Left cardiac atrium (tissue), 4 donors: ENCODE results near the gene OLIG3. TPM values are rescaled to one million over a fixed set of nuclear protein-coding genes. Genes with fewer than 3 reads are reported as not detected.

ENCODE experiments used
- ATAC-seq, 2 donors: fragments of 200-7000 bp; cut with Tn5 transposase; one replicate each; pipeline ENCODE4 v1.9.1; 2020; ENCODE audit warnings: mild to moderate bottlenecking in 2 of 2, moderate library complexity in 2 of 2
- DNase-seq: peaks from one replicate; pipeline ENCODE4 v3.0.0-alpha.2; 2020
- intact Hi-C, 2 donors: fragments of 100-400 bp; cut with DNase I; formaldehyde crosslinking; loops; one replicate each; pipeline versions ENCODE4 v1.14.1 to v1.15.1; 2022 to 2023
- total RNA-seq, 2 donors: library from RNA; stranded (reverse); fragmentation: NEBNext Ultra II Directional; extraction: Animal tissue kit (Norgen Biotek cat#: 25700); gene quantifications; one replicate each; pipeline ENCODE4 v1.2.1, GENCODE V29; 2021
- donor health status: DM: no; HTN: yes; CAD: no.
- donor health status: DM: no; HTN: yes; CAD: no; lungs with severe emphysema.
- donor health status: DM: yes; HTN: yes; CAD: no.
- donor health status: Dilated cardiomyopathy.

Gene OLIG3
- total RNA-seq, 2 donors from 2014 or later: not detected

- intact Hi-C loops: no loop called here
- ATAC-seq (no peak), DNase-seq (no peak)
These were observed 2.9 kb upstream of the OLIG3 start for GRCh38 chr6:137496909-137497720.

- intact Hi-C loops: no loop called here
- ATAC-seq (no peak), DNase-seq (no peak)
These were observed 2.2 kb upstream of the OLIG3 start for GRCh38 chr6:137496368-137496767.

GRCh38 chr6:137495703-137496336 lies 1.6 kb upstream of the OLIG3 start:
- intact Hi-C loops: no loop called here
- DNase-seq (no peak), ATAC-seq (no peak)

GRCh38 chr6:137494988-137495702 lies 951 bp upstream of the OLIG3 start:
- intact Hi-C loops: no loop called here
- DNase-seq (no peak), ATAC-seq (no peak)

- DNase-seq: no peak
- intact Hi-C loops: no loop called here
- no peak for ATAC-seq
These were observed 766 bp downstream of the OLIG3 start for GRCh38 chr6:137493218-137494038.

GRCh38 chr6:137492289-137493217 lies 1.6 kb downstream of the OLIG3 start:
- intact Hi-C loops: no loop called here
- no peak for DNase-seq

GRCh38 chr6:137491478-137491877 lies 2.7 kb downstream of the OLIG3 start:
- ATAC-seq (no peak), DNase-seq (no peak)
- intact Hi-C loops: no loop called here

More at GRCh38 chr6:137492289-137493217, 1.6 kb downstream of the OLIG3 start:
- ATAC-seq: no peak

GRCh38 chr6:137490961-137491360 lies 3.2 kb downstream of the OLIG3 start:
- DNase-seq (no peak), ATAC-seq (no peak)
- intact Hi-C loops: no loop called here

GRCh38 chr6:137490006-137490905 lies 3.9 kb downstream of the OLIG3 start:
- ATAC-seq: no peak
- intact Hi-C loops: no loop called here
- DNase-seq: no peak

- intact Hi-C loops: no loop called here
- ATAC-seq (peak in 1 of 2 donors; percentile 34), DNase-seq (no peak)
These were observed 4.9 kb downstream of the OLIG3 start for GRCh38 chr6:137489046-137490005.

GRCh38 chr6:137488150-137489045 lies 5.8 kb downstream of the OLIG3 start:
- DNase-seq: no peak
- intact Hi-C loops: no loop called here
- peak in 1 of 2 donors; percentile 19 for ATAC-seq

- DNase-seq: no peak
- ATAC-seq: no peak
- intact Hi-C loops: no loop called here
These were observed 6.4 kb downstream of the OLIG3 start for GRCh38 chr6:137487869-137488149.

GRCh38 chr6:137487181-137487868 lies 6.9 kb downstream of the OLIG3 start:
- DNase-seq: no peak
- ATAC-seq: no peak
- intact Hi-C loops: no loop called here

- DNase-seq (no peak), ATAC-seq (no peak)
- intact Hi-C loops: no loop called here
These were observed 7.8 kb downstream of the OLIG3 start for GRCh38 chr6:137486416-137486815.

- intact Hi-C loops: no loop called here
- ATAC-seq: no peak
- no peak for DNase-seq
These were observed 13.8 kb downstream of the OLIG3 start for GRCh38 chr6:137480431-137480830.
